C4-2B (cell line): ENCODE measurements around the gene ZNF513.

ENCODE experiments used
- CTCF ChIP-seq: fragments of 450-650 bp; conservative IDR thresholded peaks from 2 replicates; pipeline ENCODE4 v1.5.1; 2017; ENCODE audit warnings: mild to moderate bottlenecking
- ZFX ChIP-seq: fragments of 450-650 bp; IDR thresholded peaks from 2 replicates; pipeline ENCODE4 v1.6.1; 2017

GRCh38 chr2:27373567-27373966 is 7.0 kb downstream of the ZNF513 start:
- TF ChIP-seq CTCF (no peak), ZFX (no peak)
